HG03108 (cell line): ENCODE measurements around the gene HSD17B8.
A peak's percentile ranks its signal among the peaks of the same experiment; 100 is the strongest.

Experiments used
- ATAC-seq: cut with Tn5 transposase; IDR thresholded peaks from one replicate; pipeline ENCODE4 v1.9.1; 2021; ENCODE audit warnings: moderate library complexity; ENCODE audit not compliant: unreplicated experiment

Gene HSD17B8

DNA sequence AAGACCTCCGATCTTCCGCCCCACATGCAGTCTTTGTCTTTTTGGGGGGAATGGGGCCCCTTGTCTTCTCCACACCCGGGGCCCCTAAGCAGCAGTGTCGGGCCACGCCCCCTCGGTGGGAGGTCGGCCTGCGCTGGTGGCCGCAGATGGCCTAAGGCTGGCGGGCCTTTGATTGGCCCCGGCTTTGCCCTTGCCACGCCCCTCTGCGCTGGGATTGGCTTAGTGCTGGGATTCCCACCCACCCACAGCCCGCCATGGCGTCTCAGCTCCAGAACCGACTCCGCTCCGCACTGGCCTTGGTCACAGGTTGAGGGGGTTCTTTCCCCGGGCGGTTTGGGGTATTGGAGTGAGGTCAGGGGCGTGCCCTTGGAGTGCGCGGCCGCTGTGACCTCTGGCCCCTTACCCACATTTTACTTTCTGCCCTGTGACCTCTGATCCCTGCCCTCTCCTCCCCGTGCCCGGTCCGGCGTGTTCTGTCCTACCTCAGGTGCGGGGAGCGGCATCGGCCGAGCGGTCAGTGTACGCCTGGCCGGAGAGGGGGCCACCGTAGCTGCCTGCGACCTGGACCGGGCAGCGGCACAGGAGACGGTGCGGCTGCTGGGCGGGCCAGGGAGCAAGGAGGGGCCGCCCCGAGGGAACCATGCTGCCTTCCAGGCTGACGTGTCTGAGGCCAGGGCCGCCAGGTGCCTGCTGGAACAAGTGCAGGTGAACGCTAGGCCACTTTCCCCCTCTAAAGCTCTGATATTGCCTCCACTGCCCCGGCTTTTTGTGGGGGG, at the start of gene HSD17B8:
Gene HSD17B8 (plus strand): TSS at position 241 of the 776 bp plus-strand sequence. CDS start 14 bp downstream, at position 255.
- peak; percentile 45 for ATAC-seq

DNA sequence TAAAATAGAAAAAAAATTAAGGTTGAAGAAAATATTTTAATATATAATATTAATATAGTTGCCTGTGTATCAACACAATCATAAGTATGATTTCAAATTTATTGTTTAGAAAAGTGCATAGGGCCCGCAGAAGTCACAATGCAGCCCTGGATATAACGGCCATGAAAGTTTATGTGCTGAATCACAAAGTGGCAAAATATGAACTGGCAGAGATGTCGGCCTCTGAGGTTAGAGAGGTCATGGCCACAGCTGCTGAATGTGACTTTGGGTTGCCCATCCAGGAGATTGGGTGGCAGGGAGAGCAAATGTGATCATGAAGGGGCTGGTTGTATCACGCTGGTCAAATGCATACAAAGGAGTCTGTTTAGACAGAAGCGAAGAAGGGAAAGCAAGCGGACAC, 47.9 kb upstream of the HSD17B8 start:
- ATAC-seq: no peak

DNA sequence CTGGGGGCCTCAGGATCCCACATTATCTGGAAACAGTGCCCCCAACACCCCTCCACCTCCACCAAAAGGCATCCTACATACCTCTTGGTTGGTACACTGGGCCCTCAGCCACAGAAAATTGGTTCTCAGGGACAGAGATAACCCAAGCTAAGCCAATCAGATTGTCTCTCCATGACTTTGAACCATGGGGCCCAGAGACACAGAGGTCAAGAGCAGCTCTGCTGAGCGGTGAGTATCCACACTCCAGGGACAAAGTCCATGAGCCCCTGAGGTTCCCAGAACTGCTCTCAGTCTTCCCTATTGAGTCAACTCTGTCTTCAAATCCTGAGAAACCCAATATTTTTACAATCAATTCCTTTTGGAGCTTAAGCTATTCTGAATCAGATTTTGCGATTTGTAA, 47.5 kb upstream of the HSD17B8 start:
- no peak for ATAC-seq

DNA sequence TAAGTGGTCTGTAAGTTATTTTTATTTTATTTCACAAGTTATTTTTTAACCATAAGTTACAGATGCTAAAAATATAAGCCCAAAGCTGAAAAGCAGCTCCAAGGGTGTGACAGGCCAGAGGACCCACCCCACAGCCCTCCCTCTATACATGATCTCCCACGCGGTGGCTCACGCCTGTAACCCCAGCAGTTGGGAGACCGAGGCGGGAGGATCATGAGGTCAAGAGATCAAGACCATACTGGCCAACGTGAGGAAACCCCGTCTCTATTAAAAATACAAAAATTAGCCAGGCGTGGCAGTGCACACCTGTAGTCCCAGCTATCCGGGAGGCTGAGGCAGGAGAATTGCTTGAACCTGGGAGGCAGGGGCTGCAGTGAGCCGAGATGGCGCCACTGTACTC, 44.4 kb upstream of the HSD17B8 start:
- ATAC-seq: no peak

DNA sequence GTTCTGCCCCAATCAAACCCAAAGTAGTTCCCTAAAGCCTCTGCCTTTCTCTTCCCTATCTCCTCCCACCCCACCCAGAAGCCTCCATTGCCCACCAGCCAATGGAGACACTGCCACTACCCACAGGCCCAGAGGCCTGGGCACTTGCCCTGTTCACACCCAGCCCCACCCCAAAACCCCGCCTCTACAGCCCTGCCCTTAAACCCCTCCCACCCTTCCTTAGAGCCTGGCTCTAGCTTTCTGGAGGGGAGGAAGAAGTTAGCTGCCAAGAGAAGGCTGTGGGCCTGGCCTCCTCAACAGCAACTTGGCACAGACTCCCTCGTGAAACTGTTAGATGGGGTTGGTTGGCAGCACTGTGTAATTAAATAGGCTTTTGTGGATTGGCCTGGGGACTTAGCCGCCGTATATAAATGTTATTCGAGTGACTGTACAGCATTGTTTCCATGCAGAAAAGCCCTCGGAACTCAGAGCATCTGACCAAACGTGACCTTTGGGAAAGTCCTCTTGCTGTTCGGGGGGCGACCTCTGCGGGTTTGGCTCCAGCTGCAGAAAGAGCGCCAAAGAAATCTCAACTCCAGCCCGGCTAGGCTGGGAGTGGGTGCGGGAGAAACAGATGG, 43.6 kb upstream of the HSD17B8 start:
- ATAC-seq: no peak

DNA sequence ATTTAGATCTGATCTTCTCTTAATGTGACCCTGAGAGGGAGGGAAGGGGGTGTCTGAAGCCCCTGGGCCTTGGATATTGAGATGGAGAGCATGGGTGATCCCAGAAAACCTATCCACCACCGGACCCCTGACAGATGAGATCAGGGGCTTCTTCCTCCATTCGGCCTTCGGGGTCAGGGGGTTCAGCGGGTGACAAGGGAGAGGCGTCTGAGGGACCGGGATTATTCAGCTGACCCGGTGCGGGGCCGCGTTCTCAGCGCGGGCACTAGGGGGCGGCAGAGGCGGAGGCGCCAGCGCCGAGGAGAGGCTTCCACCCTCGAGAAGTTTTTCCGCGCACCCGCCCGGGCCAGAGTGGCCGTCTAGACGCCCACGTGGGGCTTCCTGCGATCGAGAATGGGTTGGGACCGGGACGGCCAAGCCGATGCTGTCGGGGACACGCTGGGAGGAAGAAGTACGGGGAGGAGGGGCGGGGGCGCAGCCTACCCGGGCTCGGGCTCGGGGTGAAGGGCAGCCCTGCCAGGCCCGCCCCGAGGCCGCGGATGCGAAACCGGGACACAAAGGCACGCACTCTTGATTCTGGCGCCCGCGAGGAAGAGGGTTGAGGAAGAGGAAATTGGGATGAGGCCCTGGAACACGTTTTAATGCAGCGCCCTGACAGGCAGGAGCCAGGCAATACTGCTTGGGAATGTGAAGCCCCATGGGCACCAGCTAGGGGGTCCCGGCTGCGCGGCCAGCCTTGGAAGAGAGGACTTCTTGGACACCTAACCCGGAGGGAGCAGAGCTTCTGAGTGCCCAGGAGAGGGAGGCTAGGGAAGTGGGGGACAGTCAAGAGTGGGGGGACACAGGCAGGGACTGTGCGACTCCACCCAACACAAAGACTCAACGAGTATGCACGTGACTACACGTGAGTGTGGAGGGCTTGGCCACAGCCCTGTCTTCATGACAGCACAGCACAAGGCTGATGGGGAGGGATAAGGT, 42.8 kb upstream of the HSD17B8 start:
- ATAC-seq: peak; percentile 51

DNA sequence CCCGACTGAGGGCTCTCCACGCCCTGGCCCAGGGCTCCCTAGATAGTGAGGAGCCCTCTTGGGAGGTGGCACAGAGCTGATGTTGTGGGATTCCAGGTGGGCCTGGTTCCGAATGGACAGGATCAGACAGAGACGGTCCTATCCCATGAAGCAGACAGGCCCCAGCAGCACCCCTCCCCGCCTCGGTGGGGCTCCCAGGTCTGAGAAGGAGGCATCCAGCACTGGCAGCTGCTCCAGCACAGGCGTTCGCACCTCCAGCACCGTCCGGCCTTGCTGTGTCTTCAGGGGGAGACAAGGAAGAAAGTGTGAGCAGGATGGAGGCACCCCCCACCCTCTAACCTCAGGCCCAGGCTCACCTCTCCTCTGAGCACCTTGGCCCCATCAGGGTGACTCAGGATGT, 40.9 kb upstream of the HSD17B8 start:
- no peak for ATAC-seq

DNA sequence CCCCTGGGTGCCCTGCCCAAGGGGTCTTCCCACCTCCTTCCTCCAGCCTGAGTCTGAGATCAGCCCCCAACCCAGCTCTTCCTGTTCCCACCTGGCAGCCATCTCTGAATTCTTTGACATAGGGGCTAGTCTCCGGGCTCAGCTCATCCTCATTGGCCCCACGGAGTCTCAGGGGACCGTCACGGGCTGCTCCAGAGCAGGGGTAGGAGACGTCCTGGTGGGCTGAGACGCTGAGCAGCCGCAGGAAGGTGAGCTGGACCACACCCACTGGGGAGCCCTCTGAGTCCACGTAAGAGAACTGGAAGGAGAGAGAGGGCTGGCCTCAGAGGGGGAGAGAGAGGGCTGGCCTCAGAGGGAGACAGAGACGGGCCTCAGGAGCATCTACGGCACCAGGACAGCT, 40.3 kb upstream of the HSD17B8 start:
- ATAC-seq: no peak

DNA sequence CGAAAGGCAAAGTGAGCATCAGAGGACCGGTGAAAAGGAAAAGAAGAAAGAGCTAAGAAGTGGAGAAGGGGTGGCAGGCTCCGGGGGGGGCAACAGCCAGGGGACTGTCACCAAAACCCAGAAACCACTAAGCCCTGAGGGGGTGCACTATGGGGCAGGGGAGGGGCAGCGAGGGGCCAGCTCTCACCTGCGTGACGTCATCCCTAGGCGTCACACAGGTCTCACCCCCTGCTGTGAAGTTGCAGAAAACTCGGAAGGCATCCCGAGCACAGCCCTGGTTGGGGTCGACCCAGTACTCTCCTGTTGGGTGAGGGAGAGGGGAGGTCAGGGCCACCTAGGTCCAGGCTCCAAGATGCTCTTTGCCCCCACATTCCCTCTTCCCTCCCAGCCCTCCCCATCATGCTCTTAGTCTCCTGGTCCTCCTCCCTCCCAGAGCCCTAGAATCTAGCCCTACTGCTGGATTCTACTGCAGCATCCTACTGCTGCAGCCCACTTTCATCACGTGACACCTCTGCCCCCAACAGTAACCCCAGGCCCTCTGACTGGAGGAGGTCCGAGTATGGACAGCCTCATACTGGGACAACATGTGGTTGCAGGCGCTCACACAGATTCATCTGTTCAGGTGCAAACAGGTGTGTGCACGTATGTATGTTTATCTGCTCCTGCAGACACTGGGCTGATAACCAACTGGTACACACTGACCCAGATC, 39.6 kb upstream of the HSD17B8 start:
- ATAC-seq: no peak

DNA sequence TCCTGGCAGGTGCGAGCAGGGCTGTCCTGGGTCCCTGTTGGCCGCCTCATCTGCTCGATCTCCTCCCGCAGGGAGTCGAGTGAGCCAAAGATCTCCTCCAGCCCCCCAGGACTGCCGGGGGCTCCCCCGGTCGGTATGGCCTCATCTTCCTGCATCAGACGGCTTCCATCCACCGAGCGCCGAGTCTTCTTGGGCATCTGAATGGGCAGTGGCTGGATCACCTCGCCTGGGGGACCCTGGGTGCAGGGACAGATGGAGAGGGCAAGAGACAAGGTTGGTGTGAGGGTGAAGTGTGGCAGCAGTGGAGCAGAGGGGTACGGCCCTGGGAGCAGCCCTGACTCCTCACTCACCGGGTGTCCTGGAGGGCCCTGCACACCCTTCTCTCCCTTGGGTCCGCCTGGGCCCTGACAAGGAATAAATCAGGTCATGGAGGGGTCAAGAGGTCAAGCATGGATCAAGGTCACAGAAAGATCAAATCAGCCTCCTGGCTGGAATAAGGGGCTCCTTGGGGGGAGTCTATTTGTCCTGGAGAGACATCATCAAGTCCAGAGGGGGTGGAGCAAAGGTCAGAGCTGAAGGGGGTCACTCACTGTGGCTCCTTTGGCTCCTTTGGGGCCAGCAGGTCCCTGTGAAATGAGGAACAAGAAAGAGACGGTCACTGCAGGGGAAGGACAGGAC, 38.7 kb upstream of the HSD17B8 start:
- no peak for ATAC-seq

DNA sequence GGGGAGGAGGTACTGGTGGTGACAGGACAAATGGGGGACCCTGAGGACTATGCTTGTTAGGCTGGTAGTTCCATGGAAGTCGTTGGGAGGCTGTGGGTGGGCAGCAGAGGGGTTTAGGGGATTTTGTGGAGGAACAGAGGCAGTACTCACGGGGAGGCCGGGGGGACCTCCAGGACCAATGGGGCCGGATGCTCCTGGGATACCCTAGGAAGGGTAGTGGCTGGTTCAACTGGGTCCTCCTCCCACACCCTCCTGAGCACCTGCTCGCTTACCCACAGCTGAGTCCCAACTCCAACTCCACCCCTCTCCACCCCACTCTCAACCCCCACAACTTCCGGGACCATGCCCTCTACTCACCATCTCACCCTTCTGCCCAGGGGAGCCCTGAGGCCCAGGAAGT, 38.1 kb upstream of the HSD17B8 start:
- ATAC-seq: no peak

DNA sequence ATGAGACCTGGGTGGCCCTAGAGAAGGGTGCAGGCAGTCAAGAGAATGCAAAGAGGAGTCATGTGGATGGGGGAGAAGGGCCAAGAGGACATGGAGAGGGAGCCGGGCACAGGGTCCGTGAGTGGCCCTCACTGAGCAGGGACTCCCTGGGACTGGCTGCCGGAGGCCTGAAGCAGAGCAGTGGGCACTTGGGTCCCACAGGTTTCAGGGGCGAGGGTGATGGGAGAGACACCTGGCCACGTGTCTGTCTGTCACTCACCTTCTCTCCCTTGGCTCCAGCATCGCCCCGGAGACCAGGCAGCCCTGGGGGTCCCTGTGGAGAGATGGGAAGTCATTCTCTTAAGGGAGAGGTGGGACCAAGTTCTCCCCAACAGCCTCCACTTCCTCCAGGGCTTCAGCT, 37.6 kb upstream of the HSD17B8 start:
- no peak for ATAC-seq

DNA sequence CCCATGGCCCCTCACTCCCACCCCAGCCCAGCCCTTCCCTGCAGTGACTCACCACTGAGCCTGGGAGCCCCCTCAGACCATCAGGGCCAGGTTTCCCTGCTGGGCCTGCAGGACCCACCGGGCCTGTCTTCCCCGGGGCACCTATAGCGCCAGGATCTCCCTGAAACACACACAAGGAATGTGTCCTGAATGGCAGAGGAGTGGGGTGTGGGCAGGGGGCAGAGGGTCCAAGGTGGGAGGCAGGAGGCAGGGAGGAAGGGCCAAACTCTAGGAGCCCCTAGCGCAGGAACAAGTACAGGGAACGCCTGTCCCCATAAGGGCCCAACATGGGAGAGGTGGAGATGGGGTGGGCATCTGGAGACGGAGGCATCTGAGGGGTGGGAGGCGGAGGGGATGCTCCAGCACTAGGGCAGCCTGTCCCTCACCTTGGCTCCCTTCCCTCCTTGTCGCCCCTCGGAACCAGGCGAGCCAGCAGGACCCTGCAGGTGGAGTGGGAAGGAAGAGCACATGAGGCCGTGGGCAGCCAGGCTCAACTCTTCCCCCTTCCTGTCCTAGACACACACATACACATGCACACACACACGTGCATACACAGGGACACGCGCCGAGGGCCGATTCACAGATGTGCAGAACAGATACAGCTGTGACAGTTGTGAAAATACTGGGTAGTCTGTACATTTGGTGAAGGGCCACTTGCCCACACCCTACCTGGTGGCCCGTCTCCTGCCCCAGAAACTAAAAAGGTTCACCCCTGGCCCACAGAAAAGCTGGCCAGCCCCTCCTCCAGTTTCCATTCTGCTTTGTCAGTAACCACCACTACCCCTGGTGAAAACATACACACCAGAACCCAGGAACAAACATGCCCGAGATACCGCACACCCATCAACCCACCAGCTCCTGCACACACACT, 36.8 kb upstream of the HSD17B8 start:
- ATAC-seq: no peak

DNA sequence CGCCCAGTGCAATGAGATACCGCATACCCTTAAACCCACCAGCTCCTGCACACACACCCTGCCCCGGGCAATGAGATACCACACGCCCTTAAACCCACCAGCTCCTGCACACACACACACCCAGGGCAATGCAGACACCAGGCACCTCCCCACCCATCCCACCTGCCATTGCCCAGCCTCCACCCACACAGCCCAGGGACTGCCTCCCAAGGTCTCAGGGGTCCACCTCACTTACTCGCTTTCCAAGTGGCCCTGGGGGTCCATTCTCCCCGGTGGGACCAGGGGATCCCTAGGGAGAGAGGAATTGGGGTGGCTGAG, 36.2 kb upstream of the HSD17B8 start:
- ATAC-seq: no peak

DNA sequence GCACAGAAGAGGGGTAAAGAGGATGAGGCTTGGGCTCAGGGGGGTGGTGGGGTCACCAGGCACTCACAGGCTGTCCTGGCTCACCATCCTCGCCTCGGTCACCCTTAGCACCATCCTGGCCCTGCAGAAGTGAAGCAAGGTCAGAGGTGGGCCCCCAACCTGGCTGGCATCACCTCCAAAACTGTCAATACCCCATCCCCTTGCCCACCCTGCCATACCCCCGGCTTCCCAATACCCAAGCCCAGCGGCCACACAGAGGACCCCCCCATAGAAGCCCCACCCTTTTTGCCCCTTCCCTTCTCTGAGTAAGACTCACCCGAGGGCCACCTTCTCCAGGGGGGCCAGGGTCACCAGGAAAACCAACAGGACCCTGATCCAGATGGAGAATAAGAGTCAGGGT, 35.8 kb upstream of the HSD17B8 start:
- ATAC-seq: no peak

DNA sequence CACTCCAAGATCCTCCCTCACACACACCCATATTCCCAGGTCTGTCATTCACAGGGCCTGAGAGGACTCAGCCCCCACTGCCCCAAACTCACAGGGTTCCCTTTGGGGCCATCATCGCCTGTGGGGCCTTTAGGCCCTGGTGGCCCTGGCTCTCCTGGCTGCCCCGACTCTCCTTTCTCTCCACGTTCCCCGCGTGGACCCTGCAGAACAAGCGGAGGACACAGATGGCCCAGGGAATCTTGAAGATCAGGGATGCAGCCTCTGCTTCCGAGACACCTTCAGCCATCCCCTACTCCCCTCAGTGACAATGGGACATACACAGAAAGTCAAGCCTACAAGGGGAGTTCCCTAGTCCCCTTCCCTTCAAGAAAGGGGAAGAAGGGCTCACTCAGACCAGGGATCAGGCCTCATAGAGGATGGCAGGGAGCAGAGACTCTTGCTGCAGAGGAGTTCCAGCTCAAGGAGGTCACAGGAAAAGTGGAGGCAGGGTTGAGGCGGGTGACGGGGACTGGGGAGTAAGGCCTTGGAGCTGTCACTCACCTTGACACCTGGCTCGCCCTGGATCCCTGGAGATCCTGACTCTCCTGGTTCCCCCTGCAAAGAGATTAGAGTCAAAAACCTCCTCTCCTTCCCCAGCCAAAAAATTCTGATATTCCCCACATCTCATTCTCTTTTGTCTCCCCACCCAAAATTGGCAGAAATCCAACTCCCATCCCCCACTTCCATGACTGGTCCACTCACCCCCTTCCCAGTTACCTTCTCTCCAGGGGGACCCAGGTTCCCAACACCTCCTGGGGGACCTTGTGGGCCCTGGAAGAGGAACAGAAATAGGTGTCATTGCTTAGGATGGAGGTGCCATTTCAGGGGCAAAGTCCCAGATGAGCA, 34.9 kb upstream of the HSD17B8 start:
- no peak for ATAC-seq

DNA sequence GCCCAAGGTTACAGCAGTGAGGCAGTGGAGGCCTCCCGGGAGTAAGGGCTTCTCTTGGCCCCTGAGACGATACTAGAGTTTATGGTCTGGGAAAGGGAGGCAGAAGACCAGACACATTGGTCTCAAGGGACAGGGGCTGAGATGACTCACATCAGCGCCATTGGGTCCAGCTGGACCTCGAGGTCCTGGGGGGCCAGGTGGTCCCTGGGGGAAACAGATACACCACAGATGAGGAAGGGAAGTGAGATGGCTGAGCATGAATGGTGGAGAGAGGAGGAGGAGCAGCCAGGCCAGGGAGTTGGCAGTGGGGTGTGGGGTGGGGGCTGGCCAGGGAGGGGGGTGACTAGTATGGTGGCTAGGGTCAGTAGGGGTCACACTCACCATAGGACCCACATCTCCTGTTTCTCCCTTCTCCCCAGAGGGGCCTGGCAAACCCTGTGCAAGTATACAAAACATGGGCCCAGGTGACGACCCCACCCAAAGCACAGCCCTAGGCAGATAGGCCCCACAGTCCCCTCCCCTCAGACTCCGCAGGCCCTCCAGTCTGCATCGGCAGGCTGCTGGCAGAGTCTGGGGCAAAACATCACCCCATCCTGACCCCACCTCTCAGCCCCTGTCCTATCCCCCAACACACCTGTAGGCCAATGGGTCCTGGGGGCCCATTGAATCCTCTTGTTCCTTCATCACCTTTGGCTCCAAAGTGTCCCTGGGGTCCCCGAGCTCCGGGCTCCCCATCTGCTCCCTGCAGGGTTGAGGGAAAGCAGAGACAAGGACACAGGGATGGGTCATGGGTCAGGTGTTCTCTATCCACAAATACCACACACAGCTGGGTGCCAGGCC, 34.1 kb upstream of the HSD17B8 start:
- no peak for ATAC-seq
